GM19351 (cell line): Measurements from ENCODE around the gene DCAF5.
"Not testable (repeated sequence)": the region's sequence is repeated elsewhere in the genome, so short reads cannot be mapped to it uniquely, and the experiment has no call there.

ENCODE experiments used
- ATAC-seq: cut with Tn5 transposase; IDR thresholded peaks from one replicate; pipeline ENCODE4 v1.9.1; 2021; ENCODE audit warnings: mild to moderate bottlenecking, moderate library complexity; ENCODE audit not compliant: unreplicated experiment

Gene DCAF5

DNA sequence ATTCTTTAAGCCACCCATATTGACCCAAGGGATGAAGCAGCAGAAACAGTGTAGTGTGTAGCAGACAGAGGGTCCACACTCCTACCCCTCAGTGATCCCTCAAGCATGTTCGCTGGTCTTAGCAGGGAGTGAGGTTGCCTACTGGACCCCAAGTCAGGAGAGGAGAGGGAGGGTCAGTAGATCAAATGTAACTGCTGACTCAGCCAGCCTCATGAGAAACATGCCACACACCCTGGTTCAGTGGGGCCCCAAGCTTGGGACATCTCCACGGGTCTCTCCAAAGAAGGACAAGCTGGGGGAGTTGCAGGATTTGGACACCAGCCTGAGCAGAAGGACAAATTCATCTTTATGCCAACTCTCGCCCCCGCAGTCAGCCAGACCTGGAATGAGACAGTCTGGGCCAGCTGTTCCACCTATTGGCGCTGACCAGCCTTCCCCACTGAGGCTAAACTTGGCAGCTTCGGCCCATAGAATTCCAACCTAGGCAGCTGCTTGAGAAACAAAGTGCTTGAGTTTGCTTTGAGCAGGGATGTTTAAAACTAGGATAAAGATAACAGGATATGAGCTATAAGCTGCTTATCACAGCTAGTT, 107.9 kb downstream of the DCAF5 start:
- ATAC-seq, result no peak

DNA sequence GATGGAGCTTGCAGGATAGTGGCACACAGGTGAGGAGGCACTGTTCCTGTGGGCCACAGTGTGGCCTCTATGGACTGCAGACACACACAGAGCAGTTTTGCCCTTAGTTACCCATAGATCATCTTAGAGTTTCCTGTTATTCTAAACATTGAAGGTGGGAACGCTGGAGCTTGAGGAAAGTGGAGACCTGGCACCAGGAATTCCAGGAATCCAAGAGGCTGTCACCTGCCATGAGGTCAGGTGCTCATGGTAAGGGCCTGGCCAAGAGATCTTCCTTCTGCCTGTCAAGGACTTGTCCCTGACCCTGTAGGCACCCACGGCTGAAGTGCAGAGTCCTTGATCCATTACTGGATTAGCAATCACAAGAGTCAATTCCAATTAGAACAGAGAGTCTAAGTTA, 108.6 kb downstream of the DCAF5 start:
- no peak for ATAC-seq

DNA sequence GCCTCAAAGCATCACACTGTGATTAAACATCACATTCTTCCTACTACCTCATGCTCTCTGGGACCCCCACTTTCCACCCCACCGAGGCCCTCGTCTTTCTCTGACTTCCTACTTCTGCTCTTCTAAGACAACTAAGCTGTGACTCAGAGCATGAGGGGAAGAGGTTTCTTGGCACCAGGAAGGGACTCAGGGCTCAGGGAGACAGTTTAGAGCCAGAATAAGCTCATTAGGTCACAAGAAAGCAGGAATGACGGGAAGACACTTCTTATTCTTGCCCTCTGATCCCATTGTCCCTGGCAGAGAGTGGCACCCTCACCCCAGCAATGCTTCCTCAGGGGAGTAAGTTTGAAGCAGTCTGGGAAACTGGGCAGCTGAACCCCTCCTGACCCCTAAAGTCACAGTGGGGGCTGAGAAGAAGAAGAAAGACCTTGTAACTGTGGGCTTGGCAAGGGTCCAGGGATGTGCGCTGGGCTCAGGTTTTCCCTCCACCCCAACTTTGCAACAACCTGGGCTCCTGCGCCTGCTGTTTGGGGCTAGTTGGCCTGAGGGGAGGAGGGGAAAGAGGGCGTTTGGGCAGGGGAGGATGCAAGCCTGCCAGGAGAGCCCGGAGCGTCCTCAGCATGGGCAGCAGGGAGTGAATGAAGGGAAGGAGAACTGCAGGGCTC, 109.2 kb downstream of the DCAF5 start:
- no peak for ATAC-seq

DNA sequence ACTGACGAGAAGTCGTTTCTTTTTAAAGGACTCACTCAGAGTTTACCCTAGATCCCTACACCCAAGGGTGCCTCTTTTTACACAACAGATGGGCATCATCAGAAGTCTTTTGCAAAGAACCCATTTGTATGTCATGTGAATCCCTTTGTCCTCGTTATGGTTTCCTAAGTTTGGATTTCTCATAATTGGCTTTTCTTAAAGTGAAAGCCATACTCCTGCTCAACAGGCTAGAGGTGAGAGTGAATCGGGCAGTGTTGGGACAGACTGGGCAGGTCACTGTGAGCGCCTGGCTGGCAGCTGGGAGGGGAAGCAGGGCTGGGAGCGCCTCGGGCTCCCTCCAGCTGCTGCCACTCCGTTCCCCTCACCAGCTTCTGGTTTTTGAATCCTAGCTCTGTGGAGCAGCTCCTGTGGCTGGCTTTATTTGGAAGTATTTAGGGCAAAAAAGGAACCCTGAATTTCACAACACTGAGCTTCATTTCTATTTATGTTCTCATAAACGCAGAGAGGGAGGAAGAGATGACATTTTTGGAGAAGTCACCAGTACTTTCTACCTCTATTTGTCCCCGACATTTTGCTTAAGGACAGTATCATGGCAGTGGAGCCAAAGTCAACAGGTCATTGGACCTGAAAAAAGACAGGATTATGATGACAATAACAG, 110.0 kb downstream of the DCAF5 start:
- no peak for ATAC-seq

DNA sequence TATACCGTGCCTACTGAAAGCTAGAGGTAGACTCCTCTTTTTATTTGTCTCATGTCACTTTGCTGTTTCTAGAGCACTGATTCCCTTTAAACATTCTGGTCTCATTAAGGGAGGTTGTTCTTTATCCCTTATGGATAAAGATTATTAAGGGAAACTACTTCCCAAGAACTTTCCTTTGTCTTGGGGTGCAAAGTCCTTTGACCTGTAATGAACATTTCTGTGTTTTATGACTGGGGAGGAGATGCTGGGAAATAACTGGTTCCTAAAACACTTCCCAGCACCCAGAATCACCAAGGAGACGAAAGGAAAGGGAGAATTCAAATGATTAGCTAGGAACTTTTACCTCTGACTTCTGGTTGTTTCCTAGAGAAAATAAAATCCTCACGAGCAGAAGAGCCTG, 110.6 kb downstream of the DCAF5 start:
- no peak for ATAC-seq

DNA sequence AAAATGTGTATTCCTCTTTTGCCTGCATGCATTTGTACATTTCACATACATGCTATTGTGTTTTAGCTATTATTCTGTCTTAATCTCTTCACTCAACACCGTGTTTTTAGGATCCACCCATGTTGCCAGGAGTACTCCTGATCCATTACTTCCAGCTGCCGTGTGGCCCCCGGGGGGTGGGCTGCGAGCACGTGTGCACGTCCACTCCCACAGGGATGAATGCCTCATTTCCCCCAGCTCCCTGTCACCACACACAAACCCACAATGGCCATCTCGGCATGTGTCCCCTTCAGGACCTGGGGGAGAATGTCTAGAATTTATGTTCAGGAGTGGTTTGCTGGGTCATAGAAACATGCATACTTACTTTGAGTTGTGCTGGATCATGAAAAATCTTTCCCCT, 111.1 kb downstream of the DCAF5 start:
- ATAC-seq, result no peak

DNA sequence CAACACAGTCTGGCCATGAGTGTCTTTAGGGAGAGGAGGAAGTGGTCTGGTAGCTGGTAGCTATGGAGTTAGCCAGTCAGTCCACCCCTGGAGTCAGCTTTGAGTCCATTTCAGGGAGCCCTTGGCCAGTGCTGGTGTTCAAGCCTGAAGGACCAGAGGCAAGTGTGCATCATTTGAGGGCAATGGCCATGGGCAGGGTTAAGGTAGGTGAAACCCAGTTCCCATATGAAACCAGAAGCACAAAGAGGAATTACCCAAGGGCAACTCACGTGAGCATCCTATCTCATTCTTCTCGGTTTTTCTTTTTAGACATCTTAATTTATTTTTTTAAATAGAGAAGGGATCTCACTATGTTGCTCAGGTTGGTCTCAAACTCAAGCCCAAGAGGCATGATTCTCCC, 112.6 kb downstream of the DCAF5 start:
- ATAC-seq, result no peak

DNA sequence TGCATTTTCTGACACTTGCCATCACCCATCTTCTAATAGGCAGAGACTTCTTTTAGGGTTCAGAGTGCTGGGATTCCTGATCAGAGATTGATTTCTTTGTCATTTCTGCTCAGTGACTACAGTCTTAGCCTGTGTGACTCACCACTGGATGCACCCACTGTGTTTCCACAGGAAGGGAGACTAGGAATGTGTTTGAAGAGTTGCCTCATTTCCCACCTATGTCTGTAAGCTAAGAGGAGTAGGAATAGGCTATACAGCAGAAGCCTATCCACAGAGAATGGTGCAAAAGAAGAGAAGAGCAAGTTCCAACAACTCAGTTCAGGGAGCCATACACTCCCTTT, 113.7 kb downstream of the DCAF5 start:
- no peak for ATAC-seq

DNA sequence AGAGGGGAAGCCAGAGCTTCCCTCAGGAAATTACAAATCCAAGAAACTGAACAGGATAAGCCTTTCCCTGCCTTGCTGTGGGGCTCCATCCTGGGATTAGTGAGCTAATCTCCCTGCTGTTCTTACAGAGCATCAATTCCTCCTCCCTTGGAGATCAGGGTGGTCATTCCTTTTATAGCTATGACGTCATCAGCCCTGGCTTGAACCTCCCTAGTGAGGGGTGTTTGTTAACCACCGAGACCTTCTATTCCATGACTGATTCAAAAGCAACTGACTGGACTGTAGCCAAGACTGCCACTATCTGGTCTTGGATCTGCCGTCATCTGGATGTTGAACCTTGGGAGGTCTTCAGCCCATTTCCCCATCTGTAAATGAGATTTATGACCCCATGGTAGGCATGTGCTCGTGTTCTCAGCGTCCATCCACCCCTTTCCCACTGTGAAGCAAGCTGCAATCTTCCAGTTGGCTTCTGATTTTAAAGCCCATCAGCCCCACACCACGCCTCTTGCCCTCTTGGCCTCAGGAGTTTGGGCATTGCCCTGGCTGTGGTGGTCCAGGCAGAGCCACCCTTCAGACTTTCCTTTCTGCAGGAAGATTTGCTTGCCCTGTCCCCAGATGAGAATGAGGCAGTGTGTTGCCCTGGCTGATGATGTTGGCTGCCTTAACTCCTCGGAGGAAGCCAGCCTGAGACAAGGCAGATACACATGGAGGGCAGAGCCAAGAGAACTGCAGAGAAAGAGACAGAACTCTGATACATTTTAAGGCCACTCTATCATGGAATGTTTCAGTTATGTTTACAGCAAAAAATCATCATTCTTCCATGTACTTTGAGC, 114.2 kb downstream of the DCAF5 start:
- no peak for ATAC-seq

DNA sequence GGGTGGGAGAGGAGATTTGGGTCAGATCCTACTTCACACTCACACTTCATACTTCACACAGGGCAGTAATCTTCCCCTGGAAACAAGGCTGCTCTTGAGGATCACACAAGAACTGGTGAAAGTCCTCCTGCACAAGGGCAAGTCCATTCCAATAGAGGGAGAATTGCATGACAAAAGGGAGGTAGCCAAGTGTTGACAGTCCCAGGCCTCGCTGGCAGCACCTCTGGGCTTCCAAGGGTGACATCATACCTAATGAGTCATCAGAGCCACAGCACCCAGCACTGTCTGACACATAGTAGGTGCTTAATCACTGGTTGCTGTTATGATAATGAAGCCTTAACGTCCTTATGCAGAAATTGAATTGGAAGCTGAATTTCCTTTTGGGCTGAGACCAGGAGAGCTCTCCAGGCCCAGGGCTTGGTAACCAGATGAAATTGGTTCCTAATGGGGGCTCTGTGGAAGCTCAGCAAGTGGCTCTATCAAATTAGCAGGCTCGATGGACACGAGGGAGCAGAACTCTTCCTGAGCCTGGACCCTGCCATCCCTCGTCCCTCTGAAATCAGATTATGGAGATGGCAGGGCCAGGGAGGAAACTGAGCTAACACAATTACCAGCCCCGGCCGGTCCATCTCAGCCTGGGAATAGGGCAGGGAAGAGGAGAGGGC, 115.0 kb downstream of the DCAF5 start:
- ATAC-seq, result no peak

DNA sequence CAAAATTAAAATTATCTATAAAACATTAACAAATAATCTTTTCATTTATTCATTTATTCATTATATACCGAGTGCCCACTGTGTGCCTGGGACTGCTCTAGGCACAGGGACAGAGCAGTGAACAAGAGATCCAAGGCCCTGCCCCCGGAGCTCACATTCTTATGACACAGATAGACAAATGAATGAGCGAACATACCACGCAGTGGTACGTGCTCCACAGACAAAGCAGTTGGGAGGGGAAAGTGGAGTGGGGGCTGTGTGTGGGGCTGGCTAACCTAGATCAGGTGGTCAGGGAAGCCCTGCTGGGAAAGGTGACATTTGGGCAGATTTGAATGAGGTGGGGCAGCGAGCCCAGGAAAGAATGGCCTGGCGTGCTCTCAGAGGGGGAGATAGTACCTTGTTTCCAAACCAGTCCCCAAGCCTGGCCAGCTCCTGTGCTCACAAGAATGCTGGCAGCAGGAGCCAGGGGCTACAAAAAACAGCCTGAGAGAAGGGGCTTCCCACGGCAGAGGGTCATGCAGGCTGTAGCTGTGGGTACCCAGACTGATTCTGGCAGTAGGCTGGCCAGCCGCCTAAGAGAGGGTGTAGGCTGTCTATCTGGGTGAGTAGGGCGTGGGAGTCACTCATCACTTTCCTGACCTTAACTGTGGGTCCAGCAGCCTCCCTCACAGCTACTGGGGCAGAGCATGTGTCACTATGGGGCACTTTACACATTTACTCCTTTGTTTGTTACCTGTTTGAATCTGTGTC, 116.0 kb downstream of the DCAF5 start:
- ATAC-seq, result no peak

DNA sequence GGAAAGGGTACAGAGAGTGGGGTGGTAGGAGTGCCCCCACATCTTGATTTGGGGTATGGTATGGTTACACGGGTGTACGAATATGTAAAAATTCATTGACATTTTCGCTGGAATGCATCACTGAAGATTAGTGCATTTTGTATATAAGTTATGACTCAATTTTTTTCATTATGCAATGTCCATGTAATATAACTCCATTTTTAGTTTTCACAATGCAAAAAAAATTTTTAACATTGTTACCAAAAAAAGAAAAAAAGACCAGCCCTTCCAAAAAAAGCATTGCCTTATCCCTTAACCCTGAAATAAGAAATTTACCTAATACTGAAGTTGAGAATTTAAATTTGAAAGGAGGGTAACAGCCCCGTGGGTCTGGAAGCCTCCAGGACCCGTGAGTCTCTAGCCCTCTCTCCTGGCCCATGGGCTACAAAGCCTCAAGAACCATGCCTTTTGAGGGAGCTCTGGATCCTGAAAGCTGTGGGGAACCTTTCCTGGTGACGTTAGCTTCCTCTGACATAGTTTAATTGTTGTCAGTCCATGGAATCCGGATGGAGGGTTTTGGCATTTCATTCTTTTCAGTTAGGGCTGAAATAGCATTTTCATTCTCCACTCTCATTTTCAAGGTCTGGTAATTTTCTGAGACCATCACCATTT, 118.2 kb downstream of the DCAF5 start:
- no peak for ATAC-seq

DNA sequence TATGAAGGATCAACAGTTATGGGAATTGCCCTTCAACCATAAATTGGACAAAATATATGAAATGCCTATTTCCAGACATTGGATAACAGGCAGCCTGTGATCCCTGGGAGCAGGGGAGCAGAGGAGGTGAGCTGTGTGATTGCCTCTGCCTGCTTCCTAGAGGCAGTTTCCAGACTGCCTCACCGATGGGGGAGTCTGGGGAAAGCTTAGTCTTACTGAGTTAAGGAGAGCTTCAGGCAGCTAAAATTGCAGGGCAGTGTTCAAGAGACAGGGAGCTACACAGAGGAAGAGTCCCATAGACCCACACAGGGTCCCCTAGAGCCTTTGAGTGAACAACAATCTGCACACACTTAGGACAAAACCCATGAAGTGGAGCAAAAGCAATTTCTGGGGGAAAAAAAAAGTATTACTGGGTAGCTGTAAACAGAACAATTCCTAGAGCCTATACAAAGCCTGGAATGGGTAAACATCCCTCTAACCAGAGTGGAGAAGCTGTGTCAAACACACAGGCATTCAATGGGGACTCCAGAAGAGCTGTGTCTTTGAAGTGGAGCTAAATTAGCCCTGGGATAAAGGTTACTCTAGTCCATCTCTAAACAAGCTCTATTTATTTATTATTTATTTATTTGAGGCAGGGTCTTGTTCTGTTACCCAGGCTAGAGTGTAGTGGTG, 125.5 kb downstream of the DCAF5 start:
- no peak for ATAC-seq

DNA sequence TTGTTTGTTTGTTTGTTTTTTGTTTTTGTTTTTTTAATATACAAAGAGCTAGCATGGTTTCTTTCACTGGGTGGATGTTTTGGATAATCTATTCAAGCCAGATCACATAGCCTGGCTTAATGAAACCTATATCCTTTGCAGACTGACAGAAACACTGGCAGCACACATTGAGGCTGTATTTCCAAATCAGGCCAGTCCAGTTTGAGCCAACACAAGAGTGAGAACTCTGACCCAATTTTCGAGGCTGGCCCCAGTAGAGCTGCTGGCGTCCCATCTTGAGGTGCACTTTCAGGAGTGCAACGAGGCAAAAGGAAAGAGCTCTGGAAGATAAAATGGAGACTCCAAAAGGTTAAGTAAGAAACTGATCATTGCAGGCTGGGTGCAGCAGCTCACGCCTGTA, 129.9 kb downstream of the DCAF5 start:
- ATAC-seq, result no peak

DNA sequence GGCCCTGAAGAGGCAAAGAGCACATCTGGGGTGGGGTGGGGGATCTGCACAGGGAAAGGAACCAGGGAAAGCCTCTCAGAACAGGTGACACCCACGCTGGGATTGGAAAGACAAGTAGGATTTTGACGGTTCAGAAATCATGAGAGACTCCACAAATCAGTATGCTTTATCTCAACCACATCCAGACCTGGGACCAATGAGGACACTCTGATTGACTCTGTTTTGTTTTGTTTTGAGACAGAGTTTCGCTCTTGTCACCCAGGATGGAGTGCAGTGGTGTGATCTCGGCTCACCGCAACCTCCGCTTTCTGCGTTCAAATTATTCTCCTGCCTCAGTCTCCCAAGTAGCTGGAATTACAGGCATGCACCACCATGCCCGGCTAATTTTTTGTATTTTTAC, 130.8 kb downstream of the DCAF5 start:
- ATAC-seq, result not testable (repeated sequence)

DNA sequence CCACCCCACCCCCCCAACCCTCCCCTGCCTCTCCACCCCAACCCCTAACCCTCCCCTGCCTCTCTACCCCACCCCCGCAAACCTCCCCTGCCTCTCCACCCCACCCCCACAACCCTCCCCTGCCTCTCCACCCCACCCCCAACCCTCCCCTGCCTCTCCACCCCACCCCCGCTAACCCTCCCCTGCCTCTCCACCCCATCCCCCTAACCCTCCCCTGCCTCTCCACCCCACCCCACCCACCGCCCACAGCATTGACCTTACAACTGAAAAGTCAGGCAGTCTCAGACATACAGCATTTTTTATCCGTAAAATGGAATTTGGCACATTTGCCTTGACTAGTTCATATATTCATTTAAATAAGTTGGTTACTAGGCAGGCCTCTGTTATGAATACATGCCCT, 135.2 kb downstream of the DCAF5 start:
- ATAC-seq, result no peak

DNA sequence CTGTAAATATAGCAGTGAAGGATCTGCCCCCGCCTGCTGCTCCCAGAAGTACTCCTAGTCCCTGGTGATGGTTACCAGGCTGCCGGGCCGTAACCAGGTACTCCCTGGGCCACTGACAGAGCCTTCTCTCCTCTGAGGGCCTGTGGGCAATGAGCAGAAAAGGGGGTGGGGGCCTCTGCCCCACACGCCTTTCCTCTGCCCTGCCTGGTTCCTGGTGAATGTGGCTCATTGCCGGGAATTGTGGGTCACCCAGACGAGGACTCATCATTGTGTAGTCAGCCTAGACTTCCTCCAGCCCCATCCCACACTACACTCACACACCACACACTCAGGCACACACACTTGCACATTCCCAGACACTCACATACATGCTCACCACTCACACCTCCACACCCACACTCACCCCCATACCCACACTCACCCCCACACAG, 138.1 kb downstream of the DCAF5 start:
- ATAC-seq, result no peak

DNA sequence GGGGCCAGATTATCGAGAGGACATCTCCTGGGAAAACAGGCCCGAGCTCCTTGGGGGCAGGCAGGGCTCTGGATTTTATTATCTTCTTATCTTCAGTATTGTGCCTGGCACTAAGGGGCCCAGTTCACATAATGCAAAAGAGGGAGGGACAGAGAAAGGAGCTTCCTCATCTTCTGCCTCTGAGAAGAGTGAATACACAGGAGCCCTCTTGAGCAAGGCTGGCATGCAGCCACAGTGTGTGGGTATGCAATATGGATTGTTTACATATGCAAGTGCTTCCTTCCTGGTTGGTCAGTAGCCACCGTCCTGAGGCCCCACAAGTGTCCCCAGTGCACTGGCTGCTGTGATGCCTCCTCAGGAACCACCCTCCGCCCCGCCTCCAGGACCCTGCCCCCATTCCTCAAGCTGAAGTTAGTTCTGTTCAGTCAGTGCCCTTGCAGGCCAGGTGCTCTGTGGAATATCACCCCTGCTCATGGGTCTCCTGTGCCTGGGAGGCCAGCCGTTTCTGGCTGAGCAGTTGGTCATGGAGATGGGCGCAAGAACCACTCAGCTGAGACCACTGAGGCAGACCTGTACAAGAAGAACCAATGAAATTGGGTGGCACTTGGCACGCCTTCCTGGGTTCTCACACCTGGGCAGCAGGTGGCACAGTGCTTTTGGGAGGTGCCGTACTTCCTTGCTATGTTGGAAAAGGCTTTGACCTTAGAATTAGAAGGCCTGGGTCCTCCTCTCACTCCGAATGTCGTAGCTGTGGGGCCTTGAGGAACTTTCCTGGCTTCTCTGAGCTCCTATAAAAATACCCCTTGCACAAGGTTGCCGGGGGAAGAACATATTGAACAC, 138.8 kb downstream of the DCAF5 start:
- ATAC-seq, result no peak
